HL-60 (cell line): ENCODE measurements around the gene FTCDNL1.

ENCODE experiments used
- DNase-seq, 2 experiments: peaks; one replicate each; pipeline ENCODE4 v3.0.0-alpha.2; 2010 to 2020; ENCODE audit warnings: low read depth in 1 of 2, low spot score in 1 of 2
- H3K27ac ChIP-seq: fragments of 250-450 bp; sonication (Bioruptor Pico); replicated peaks from 2 replicates; pipeline ENCODE4 v1.5.1; 2020; ENCODE audit warnings: mild to moderate bottlenecking, moderate library complexity
- H3K27me3 ChIP-seq: fragments of 250-450 bp; sonication (Bioruptor Pico); 2 replicates; pipeline ENCODE4 v1.5.1; 2021; ENCODE audit warnings: mild to moderate bottlenecking, moderate library complexity; ENCODE audit not compliant: insufficient read depth, poor library complexity, severe bottlenecking
- H3K4me3 ChIP-seq: replicated peaks from 2 replicates; pipeline ENCODE4 v1.5.1; 2011; ENCODE audit warnings: mild to moderate bottlenecking, control low read depth, low read length; ENCODE audit not compliant: insufficient read depth
- CTCF ChIP-seq: IDR thresholded peaks from one replicate; pipeline ENCODE4 v1.5.1; 2011; ENCODE audit warnings: low read length, control low read depth, inconsistent platforms; ENCODE audit not compliant: insufficient read depth
- GABPA ChIP-seq: IDR thresholded peaks from 2 replicates; pipeline ENCODE4 v1.6.1; 2012; ENCODE audit warnings: low read depth
- POLR2AphosphoS5 ChIP-seq: IDR thresholded peaks from 2 replicates; pipeline ENCODE4 v1.6.1; 2012; ENCODE audit warnings: low read depth
- REST ChIP-seq: IDR thresholded peaks from 2 replicates; pipeline ENCODE4 v1.6.1; 2012; ENCODE audit warnings: low read depth; ENCODE audit not compliant: insufficient replicate concordance
- SPI1 ChIP-seq: IDR thresholded peaks from 2 replicates; pipeline ENCODE4 v1.6.1; 2012; ENCODE audit warnings: low read depth, mild to moderate bottlenecking, borderline replicate concordance

FTCDNL1 gene

GRCh38 chr2:199851501-199851810, 464 bp upstream of the FTCDNL1 start:
- TF ChIP-seq POLR2AphosphoS5 (no peak), GABPA (no peak), REST (no peak), CTCF (no peak), SPI1 (peak; percentile 53; the same call in 1 of the 2 replicates)
- no peak for DNase-seq
- H3K27ac ChIP-seq = peak overlapping the region; percentile 66
- H3K27me3 ChIP-seq = no peaks in the 10 kb centered on the region
- peak overlapping the region; percentile 69 for H3K4me3 ChIP-seq

- Histone ChIP-seq H3K27ac (peak overlapping the region; percentile 89), H3K27me3 (no peaks in the 10 kb centered on the region), H3K4me3 (peak overlapping the region; percentile 69)
- no peak for TF ChIP-seq CTCF
- no peak for TF ChIP-seq POLR2AphosphoS5
- no peak for TF ChIP-seq REST
- TF ChIP-seq SPI1 = no peak
- TF ChIP-seq GABPA = no peak
- no peak for DNase-seq
These were observed 724 bp downstream of the FTCDNL1 start for GRCh38 chr2:199850218-199850717.

- Histone ChIP-seq H3K27me3 (no peaks in the 10 kb centered on the region), H3K27ac (no peak overlapping the region), H3K4me3 (no peak overlapping the region)
- TF ChIP-seq POLR2AphosphoS5 (no peak), REST (no peak), GABPA (no peak), SPI1 (no peak), CTCF (no peak)
- no peak for DNase-seq
These were observed 2.4 kb downstream of the FTCDNL1 start for GRCh38 chr2:199848389-199849130.
